Measurements from ENCODE around the gene AGAP4. TPM values are rescaled to one million over a fixed set of nuclear protein-coding genes. Genes with fewer than 3 reads are reported as not detected.
"Not testable (repeated sequence)": the region's sequence is repeated elsewhere in the genome, so short reads cannot be mapped to it uniquely, and the experiment has no call there.

Gene AGAP4
- total and polyA plus RNA-seq, 2 experiments from 2014 or later = 5.3 to 13.3 TPM

DNA sequence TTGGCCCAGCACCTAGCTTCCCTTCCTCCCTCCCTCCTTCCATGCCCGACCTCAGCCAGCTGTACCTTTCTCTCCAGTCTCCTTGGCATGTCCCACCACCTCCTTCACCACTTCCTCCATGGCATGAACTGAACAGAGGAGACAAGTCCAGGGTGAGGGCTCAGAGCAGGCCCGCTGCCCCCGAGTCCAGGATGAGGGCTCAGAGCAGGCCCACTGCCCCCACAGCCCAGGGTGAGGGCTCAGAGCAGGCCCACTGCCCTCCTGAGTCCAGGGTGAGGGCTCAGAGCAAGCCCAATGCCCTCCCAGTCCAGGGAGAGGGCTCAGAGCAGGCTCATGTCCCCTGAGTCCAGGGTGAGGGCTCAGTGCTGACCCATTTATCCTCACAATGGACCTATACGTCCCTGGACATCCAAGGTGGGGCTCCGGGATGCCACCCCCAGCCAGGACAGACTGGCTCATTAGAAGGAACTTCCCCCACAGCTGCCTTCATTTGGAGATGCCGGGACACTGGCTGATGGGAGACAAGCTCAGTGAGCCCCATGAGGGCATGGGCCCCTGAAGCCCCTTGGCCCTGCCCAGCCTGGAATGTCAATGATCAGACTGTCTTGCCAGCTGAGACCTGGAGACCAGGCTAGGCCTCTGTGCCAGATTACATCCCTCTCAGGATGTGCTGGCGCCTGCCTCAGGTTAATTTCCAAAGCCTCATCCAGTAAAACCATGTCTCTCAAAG, 30.0 kb downstream of the AGAP4 start:
- Histone ChIP-seq H3K9ac (no peak overlapping the region), H3F3A (ENCODE audit: insufficient read depth) (no peaks in the 10 kb centered on the region), H3K9me2 (ENCODE audit: insufficient read depth) (no peaks in the 10 kb centered on the region), H2AFZ (no peak overlapping the region), H3K9me3 (ENCODE audit: low read depth) (no peaks in the 10 kb centered on the region), H3K4me2 (ENCODE audit: unreplicated experiment) (no peak overlapping the region), H3K4me1 (ENCODE audit: insufficient read depth) (no peaks in the 10 kb centered on the region), H3K79me2 (ENCODE audit: insufficient read depth) (no peaks in the 10 kb centered on the region), H3K27me3 (replicated peaks; ENCODE audit: insufficient read depth) (no peaks in the 10 kb centered on the region), H4K20me1 (ENCODE audit: insufficient read depth) (no peaks in the 10 kb centered on the region), H3K4me3 (no peak overlapping the region), H3K27ac (no peak overlapping the region), H3K36me3 (ENCODE audit: low read depth) (no peaks in the 10 kb centered on the region)
- in situ Hi-C loops (cut with MboI) = no loop called here
- TF ChIP-seq EZH2 (IDR thresholded peaks at IDR 0.05; ENCODE audit: insufficient read depth, poor library complexity, severe bottlenecking) = no peak
- DNase-seq = no peak
- 74 to 79% methylated on average over 7 of the region's 7 CpGs for WGBS, 2 experiments (ENCODE audit: low coverage in 1 of 2, low lambda C conversion rate in 2 of 2, missing lambda C conversion rate in 2 of 2)

DNA sequence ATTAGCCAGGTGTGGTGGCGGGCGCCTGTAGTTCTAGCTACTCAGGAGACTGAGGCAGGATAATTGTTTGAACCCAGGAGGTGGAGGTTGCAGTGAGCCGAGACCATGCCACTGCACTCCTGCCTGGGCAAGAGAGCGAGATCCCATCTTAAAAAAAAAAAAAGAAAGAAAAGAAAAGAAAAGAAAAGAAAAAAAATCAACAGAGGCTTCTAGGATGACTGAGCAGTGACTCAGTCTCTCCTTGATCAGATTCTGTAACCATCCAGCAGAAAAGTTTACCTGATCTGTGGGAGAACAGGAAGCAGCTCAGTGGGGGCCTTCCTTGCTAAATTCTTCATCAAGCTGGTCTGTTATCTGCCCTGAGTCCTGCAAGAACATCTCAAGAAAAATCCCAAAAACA, 33.2 kb downstream of the AGAP4 start:
- WGBS, 2 experiments (ENCODE audit: low coverage in 1 of 2, low lambda C conversion rate in 2 of 2, missing lambda C conversion rate in 2 of 2) = 93 to 95% methylated on average over 4 of the region's 4 CpGs
- peak; percentile 9 for DNase-seq
- H3K4me2 ChIP-seq (ENCODE audit: unreplicated experiment); H3K27me3 ChIP-seq (replicated peaks; ENCODE audit: insufficient read depth); in situ Hi-C loops (cut with MboI); H3K79me2 ChIP-seq (ENCODE audit: insufficient read depth); H3F3A ChIP-seq (ENCODE audit: insufficient read depth); H4K20me1 ChIP-seq (ENCODE audit: insufficient read depth); H2AFZ ChIP-seq; H3K27ac ChIP-seq; H3K36me3 ChIP-seq (ENCODE audit: low read depth); H3K9me2 ChIP-seq (ENCODE audit: insufficient read depth); H3K4me3 ChIP-seq; H3K9ac ChIP-seq; H3K9me3 ChIP-seq (ENCODE audit: low read depth); H3K4me1 ChIP-seq (ENCODE audit: insufficient read depth): not testable (repeated sequence)

DNA sequence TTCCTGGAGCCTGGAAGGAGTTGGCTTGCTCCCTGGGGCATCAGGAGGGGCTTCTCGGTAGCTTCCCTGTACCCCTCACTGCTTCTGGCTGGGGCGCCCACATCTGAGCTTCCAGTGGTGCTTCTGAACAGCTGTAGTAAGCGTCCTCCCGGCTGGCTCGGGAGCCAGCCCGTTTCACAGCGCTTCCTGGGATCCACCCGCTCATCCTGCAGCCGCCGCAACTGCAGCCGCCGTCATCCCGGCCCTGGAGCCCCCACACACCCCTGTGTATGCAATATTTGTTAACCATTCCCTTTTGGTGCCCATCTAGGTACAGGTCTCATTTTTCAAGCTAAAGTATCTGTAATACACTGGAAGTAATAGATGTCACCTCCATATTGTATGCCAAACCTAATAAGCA, 34.3 kb downstream of the AGAP4 start:
- 62 to 65% methylated on average over 13 of the region's 13 CpGs for WGBS, 2 experiments (ENCODE audit: low coverage in 1 of 2, low lambda C conversion rate in 2 of 2, missing lambda C conversion rate in 2 of 2)
- DNase-seq; H4K20me1 ChIP-seq (ENCODE audit: insufficient read depth); H3F3A ChIP-seq (ENCODE audit: insufficient read depth); H3K4me2 ChIP-seq (ENCODE audit: unreplicated experiment); H3K36me3 ChIP-seq (ENCODE audit: low read depth); H3K4me3 ChIP-seq; H3K9me2 ChIP-seq (ENCODE audit: insufficient read depth); H3K79me2 ChIP-seq (ENCODE audit: insufficient read depth); H3K4me1 ChIP-seq (ENCODE audit: insufficient read depth); H3K9ac ChIP-seq; in situ Hi-C loops (cut with MboI); H3K9me3 ChIP-seq (ENCODE audit: low read depth); H2AFZ ChIP-seq; H3K27me3 ChIP-seq (replicated peaks; ENCODE audit: insufficient read depth); H3K27ac ChIP-seq: not testable (repeated sequence)

DNA sequence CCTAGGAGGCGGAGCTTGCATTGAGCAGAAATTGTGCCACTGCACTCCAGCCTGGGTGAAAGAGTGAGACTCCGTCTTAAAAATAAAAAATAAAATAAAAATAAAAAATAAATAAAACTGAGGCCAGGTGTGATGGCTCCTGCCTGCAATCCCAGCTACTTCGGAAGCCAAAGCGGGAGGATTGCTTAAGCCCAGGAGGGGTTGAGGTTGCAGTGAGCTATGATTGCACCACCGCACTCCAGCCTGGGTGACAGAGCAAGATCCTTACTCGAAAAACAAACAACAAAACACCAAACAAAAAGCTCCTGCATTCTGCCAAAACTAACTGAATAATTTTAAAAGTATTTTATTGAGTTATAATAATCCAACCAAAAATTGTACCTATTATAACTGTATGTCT, 36.2 kb downstream of the AGAP4 start:
- Histone ChIP-seq H3K27ac (no peak overlapping the region), H3K36me3 (ENCODE audit: low read depth) (no peaks in the 10 kb centered on the region), H3K4me3 (no peak overlapping the region), H3K9me3 (ENCODE audit: low read depth) (no peaks in the 10 kb centered on the region), H2AFZ (no peak overlapping the region), H3K4me2 (ENCODE audit: unreplicated experiment) (no peak overlapping the region), H3F3A (ENCODE audit: insufficient read depth) (no peaks in the 10 kb centered on the region), H3K9me2 (ENCODE audit: insufficient read depth) (no peaks in the 10 kb centered on the region), H3K9ac (no peak overlapping the region), H4K20me1 (ENCODE audit: insufficient read depth) (no peaks in the 10 kb centered on the region), H3K79me2 (ENCODE audit: insufficient read depth) (no peaks in the 10 kb centered on the region), H3K4me1 (ENCODE audit: insufficient read depth) (no peaks in the 10 kb centered on the region), H3K27me3 (replicated peaks; ENCODE audit: insufficient read depth) (no peaks in the 10 kb centered on the region)
- WGBS, 2 experiments (ENCODE audit: low coverage in 1 of 2, low lambda C conversion rate in 2 of 2, missing lambda C conversion rate in 2 of 2) = 73 to 79% methylated on average over 6 of the region's 6 CpGs
- TF ChIP-seq EZH2 (IDR thresholded peaks at IDR 0.05; ENCODE audit: insufficient read depth, poor library complexity, severe bottlenecking) (no peak), EZH2phosphoT487 (IDR thresholded peaks at IDR 0.05; ENCODE audit: insufficient read depth, low read depth) (no peak)
- DNase-seq = no peak
- in situ Hi-C loops (cut with MboI) = no loop called here

DNA sequence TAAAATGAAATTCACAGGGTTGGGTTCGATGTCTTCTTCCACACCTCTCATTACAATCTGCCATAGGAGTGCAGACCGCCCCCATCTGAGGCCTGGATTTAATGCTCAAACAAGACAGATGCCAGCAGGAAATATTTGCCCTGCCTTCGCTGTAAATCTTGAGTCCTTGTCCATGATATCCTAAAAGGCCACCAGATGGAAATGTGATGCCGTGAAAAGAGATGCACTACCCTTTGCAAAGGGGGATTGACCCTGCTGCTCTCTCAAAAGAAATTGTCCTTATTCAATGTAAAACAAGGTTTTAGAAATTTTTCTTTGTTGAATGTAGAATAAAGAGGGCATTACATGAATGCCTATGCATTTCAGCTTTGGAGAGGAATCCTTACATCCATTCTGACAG, 37.5 kb downstream of the AGAP4 start:
- in situ Hi-C loops (cut with MboI) = no loop called here
- Histone ChIP-seq H3K9ac (no peak overlapping the region), H3K4me3 (no peak overlapping the region), H3K79me2 (ENCODE audit: insufficient read depth) (no peaks in the 10 kb centered on the region), H3K4me1 (ENCODE audit: insufficient read depth) (no peaks in the 10 kb centered on the region), H3K4me2 (ENCODE audit: unreplicated experiment) (no peak overlapping the region), H3F3A (ENCODE audit: insufficient read depth) (no peaks in the 10 kb centered on the region), H4K20me1 (ENCODE audit: insufficient read depth) (no peaks in the 10 kb centered on the region), H2AFZ (no peak overlapping the region), H3K9me2 (ENCODE audit: insufficient read depth) (no peaks in the 10 kb centered on the region), H3K27ac (no peak overlapping the region), H3K36me3 (ENCODE audit: low read depth) (no peaks in the 10 kb centered on the region), H3K9me3 (ENCODE audit: low read depth) (no peaks in the 10 kb centered on the region), H3K27me3 (replicated peaks; ENCODE audit: insufficient read depth) (no peaks in the 10 kb centered on the region)
- no peak for DNase-seq
- WGBS, 2 experiments (ENCODE audit: low coverage in 1 of 2, low lambda C conversion rate in 2 of 2, missing lambda C conversion rate in 2 of 2) = 42 to 43% methylated on average over 4 of the region's 4 CpGs
- no peak for TF ChIP-seq EZH2phosphoT487 (IDR thresholded peaks at IDR 0.05; ENCODE audit: insufficient read depth, low read depth)
- TF ChIP-seq EZH2 (IDR thresholded peaks at IDR 0.05; ENCODE audit: insufficient read depth, poor library complexity, severe bottlenecking) = no peak

DNA sequence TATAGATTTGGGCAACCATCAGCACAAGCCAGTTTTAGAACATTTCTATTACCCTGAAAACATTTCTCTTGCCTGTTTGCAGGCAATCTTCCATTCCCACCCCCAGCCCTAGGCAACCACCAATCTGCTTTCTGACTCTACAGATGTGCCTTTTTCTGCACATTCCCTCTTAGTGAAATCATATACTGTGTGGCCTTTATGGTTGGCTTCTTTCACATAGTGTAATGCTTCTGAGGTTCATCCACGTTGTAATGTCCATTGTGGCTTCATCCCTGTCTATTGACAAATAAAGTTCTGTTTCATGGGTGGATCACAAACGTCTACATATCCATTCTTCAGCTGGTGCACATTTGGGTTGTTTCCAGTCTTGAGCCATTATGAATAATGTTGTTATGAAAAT, 42.3 kb downstream of the AGAP4 start:
- peak; percentile 39 for DNase-seq
- not testable (repeated sequence) for H2AFZ ChIP-seq
- WGBS, 2 experiments (ENCODE audit: low coverage in 1 of 2, low lambda C conversion rate in 2 of 2, missing lambda C conversion rate in 2 of 2) = 4 to 17% methylated on average over 2 of the region's 2 CpGs

More for the DNA sequence above, 42.3 kb downstream of the AGAP4 start:
- in situ Hi-C loops (cut with MboI); H3F3A ChIP-seq (ENCODE audit: insufficient read depth); H3K27me3 ChIP-seq (replicated peaks; ENCODE audit: insufficient read depth); H4K20me1 ChIP-seq (ENCODE audit: insufficient read depth); H3K9me2 ChIP-seq (ENCODE audit: insufficient read depth); H3K4me1 ChIP-seq (ENCODE audit: insufficient read depth); H3K9ac ChIP-seq; H3K9me3 ChIP-seq (ENCODE audit: low read depth); H3K4me3 ChIP-seq; H3K36me3 ChIP-seq (ENCODE audit: low read depth); H3K4me2 ChIP-seq (ENCODE audit: unreplicated experiment); H3K27ac ChIP-seq; H3K79me2 ChIP-seq (ENCODE audit: insufficient read depth): not testable (repeated sequence)

All from GM23248 (cell line).